Measurements from ENCODE around the gene THSD7B. TPM values are rescaled to one million over a fixed set of nuclear protein-coding genes. Genes with fewer than 3 reads are reported as not detected.

Gene THSD7B
- total and polyA plus RNA-seq, 2 experiments from 2014 or later: 0.86 to 3.8 TPM

DNA sequence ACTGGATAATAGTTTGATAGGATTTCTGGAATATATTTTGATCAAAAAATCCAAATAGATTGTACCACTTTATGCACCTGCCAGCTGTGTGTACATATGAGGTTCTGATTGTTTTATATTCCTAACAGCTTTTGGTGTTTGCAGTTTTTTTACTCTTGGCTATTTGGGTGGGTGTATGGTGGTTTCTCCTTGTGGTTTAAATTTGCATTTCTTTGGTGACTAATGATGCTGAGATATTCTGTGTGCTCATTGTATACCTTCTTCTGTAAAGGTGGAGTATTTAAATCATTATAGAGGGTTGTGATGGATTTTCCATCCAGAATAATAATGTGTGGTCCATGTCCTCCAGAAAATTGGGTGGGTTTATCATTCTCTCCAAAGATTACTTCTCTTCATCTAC, 372.9 kb downstream of the THSD7B start (continued):
- no peak for TF ChIP-seq REST (IDR thresholded peaks at IDR 0.05; ENCODE audit: unreplicated experiment)
- TF ChIP-seq POLR2AphosphoS5 (IDR thresholded peaks at IDR 0.05; ENCODE audit: low read depth): no peak
- no peak for TF ChIP-seq NANOG (IDR thresholded peaks at IDR 0.05; ENCODE audit: borderline replicate concordance)
- no peak for TF ChIP-seq JUNB (IDR thresholded peaks at IDR 0.05; ENCODE audit: unreplicated experiment)

- Histone ChIP-seq H3F3A (replicated peaks; ENCODE audit: low read depth) (no peaks in the 10 kb centered on the region), H3K4me2 (no peak overlapping the region), H3K4me3 (no peak overlapping the region), H3K36me3 (ENCODE audit: insufficient read depth) (no peaks in the 10 kb centered on the region), H2AFZ (no peak overlapping the region), H4K20me1 (replicated peaks; ENCODE audit: insufficient read depth) (no peaks in the 10 kb centered on the region), H3K9me2 (ENCODE audit: insufficient read depth) (peaks cover 3% of the 10 kb centered on the region; the same call in 1 of the 2 replicates), H3K79me2 (replicated peaks; ENCODE audit: insufficient read depth) (no peaks in the 10 kb centered on the region), H3K4me1 (ENCODE audit: insufficient read depth) (no peaks in the 10 kb centered on the region), H3K27ac (ENCODE audit: low read depth) (no peak overlapping the region), H3K27me3 (ENCODE audit: insufficient read depth) (no peaks in the 10 kb centered on the region)
- DNase-seq (ENCODE audit: low spot score) (no peak), ATAC-seq (no peak)
- H3K36me3 Mint-ChIP-seq (ENCODE audit: low read depth): peaks cover 13% of the 10 kb centered on the region; the same call in 2 of the 3 replicates
- H3K4me3 Mint-ChIP-seq: no peak overlapping the region
- H3K27ac Mint-ChIP-seq: no peak overlapping the region
- H3K4me1 Mint-ChIP-seq: no peaks in the 10 kb centered on the region
- peaks cover 9% of the 10 kb centered on the region for H3K9me3 Mint-ChIP-seq
- H3K27me3 Mint-ChIP-seq (ENCODE audit: insufficient read depth, low read depth, poor library complexity): no peaks in the 10 kb centered on the region
- TF ChIP-seq ZNF331 (CRISPR knock-in tag; IDR thresholded peaks at IDR 0.05; ENCODE audit: low read depth): no peak
- TF ChIP-seq CTCF (conservative IDR thresholded peaks at IDR 0.05; ENCODE audit: low read depth in 2 of 2): no peak
- no peak for TF ChIP-seq NANOG (IDR thresholded peaks at IDR 0.05; ENCODE audit: borderline replicate concordance)
- no peak for TF ChIP-seq POLR2AphosphoS5 (IDR thresholded peaks at IDR 0.05; ENCODE audit: low read depth)
- no peak for TF ChIP-seq EZH2phosphoT487 (IDR thresholded peaks at IDR 0.05; ENCODE audit: unreplicated experiment)
- no peak for TF ChIP-seq EZH2 (IDR thresholded peaks at IDR 0.05; ENCODE audit: low read depth, unreplicated experiment)
- no peak for TF ChIP-seq CREB1 (CRISPR knock-in tag; IDR thresholded peaks at IDR 0.05; ENCODE audit: low read depth)
- TF ChIP-seq, protein P1, sequence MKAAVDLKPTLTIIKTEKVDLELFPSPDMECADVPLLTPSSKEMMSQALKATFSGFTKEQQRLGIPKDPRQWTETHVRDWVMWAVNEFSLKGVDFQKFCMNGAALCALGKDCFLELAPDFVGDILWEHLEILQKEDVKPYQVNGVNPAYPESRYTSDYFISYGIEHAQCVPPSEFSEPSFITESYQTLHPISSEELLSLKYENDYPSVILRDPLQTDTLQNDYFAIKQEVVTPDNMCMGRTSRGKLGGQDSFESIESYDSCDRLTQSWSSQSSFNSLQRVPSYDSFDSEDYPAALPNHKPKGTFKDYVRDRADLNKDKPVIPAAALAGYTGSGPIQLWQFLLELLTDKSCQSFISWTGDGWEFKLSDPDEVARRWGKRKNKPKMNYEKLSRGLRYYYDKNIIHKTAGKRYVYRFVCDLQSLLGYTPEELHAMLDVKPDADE (IDR thresholded peaks at IDR 0.05): no peak
- no peak for TF ChIP-seq ZNF114 (CRISPR knock-in tag; IDR thresholded peaks at IDR 0.05)
- no peak for TF ChIP-seq REST (IDR thresholded peaks at IDR 0.05; ENCODE audit: unreplicated experiment)
- TF ChIP-seq JUNB (IDR thresholded peaks at IDR 0.05; ENCODE audit: unreplicated experiment): no peak
These were observed 386.4 kb downstream of the THSD7B start for GRCh38 chr2:137151731-137152130.
